ENCODE measurements around the gene CLPTM1L. TPM values are rescaled to one million over a fixed set of nuclear protein-coding genes. Genes with fewer than 3 reads are reported as not detected.

Gene CLPTM1L
- total RNA-seq, 1 donor from 2014 or later, result 34.2 TPM

- H3K4me1 ChIP-seq, result no peaks in the 10 kb centered on the region
- DNase-seq, result peak; percentile 7
- H3K27me3 ChIP-seq (ENCODE audit: low read depth), result no peaks in the 10 kb centered on the region
- intact Hi-C loops (cut with micrococcal nuclease), result no loop called here
- H3K4me3 ChIP-seq, result no peak overlapping the region
- no peak overlapping the region for H3K27ac ChIP-seq (replicated peaks)
- H3K9me3 ChIP-seq (replicated peaks), result peaks cover 8% of the 10 kb centered on the region
- no peak for TF ChIP-seq CTCF (IDR thresholded peaks at IDR 0.05; ENCODE audit: borderline replicate concordance)
- H3K36me3 ChIP-seq, result no peaks in the 10 kb centered on the region
Measured at GRCh38 chr5:1280177-1281037, 64.5 kb downstream of the CLPTM1L start.

GRCh38 chr5:1279443-1280151, 65.3 kb downstream of the CLPTM1L start:
- intact Hi-C loops (cut with micrococcal nuclease), result no loop called here
- H3K27me3 ChIP-seq (ENCODE audit: low read depth), result no peaks in the 10 kb centered on the region
- peak; percentile 9 for DNase-seq
- H3K27ac ChIP-seq (replicated peaks), result no peak overlapping the region
- peaks cover 8% of the 10 kb centered on the region for H3K9me3 ChIP-seq (replicated peaks)
- H3K4me1 ChIP-seq, result no peaks in the 10 kb centered on the region
- H3K36me3 ChIP-seq, result no peaks in the 10 kb centered on the region
- H3K4me3 ChIP-seq, result no peak overlapping the region
- no peak for TF ChIP-seq CTCF (IDR thresholded peaks at IDR 0.05; ENCODE audit: borderline replicate concordance)

- TF ChIP-seq CTCF (IDR thresholded peaks at IDR 0.05; ENCODE audit: borderline replicate concordance), result no peak
- no peaks in the 10 kb centered on the region for H3K36me3 ChIP-seq
- peak; percentile 8 for DNase-seq
Measured at GRCh38 chr5:1278656-1279442, 66.0 kb downstream of the CLPTM1L start.

GRCh38 chr5:1278216-1278615, 66.7 kb downstream of the CLPTM1L start:
- H3K27me3 ChIP-seq (ENCODE audit: low read depth), result no peaks in the 10 kb centered on the region
- no peak overlapping the region for H3K4me3 ChIP-seq
- H3K9me3 ChIP-seq (replicated peaks), result peaks cover 8% of the 10 kb centered on the region
- H3K36me3 ChIP-seq, result no peaks in the 10 kb centered on the region
- intact Hi-C loops (cut with micrococcal nuclease), result no loop called here
- no peak for DNase-seq
- H3K4me1 ChIP-seq, result no peaks in the 10 kb centered on the region
- no peak for TF ChIP-seq CTCF (IDR thresholded peaks at IDR 0.05; ENCODE audit: borderline replicate concordance)
- no peak overlapping the region for H3K27ac ChIP-seq (replicated peaks)

More at GRCh38 chr5:1278656-1279442, 66.0 kb downstream of the CLPTM1L start:
- H3K27me3 ChIP-seq (ENCODE audit: low read depth), result no peaks in the 10 kb centered on the region
- no peaks in the 10 kb centered on the region for H3K4me1 ChIP-seq
- H3K9me3 ChIP-seq (replicated peaks), result peaks cover 8% of the 10 kb centered on the region
- intact Hi-C loops (cut with micrococcal nuclease), result no loop called here
- H3K4me3 ChIP-seq, result no peak overlapping the region
- H3K27ac ChIP-seq (replicated peaks), result no peak overlapping the region

GRCh38 chr5:1277781-1278180, 67.1 kb downstream of the CLPTM1L start:
- Histone ChIP-seq H3K9me3 (replicated peaks) (peaks cover 8% of the 10 kb centered on the region), H3K27ac (replicated peaks) (no peak overlapping the region), H3K27me3 (ENCODE audit: low read depth) (no peaks in the 10 kb centered on the region), H3K4me3 (no peak overlapping the region), H3K4me1 (no peaks in the 10 kb centered on the region), H3K36me3 (no peaks in the 10 kb centered on the region)
- intact Hi-C loops (cut with micrococcal nuclease), result no loop called here
- no peak for DNase-seq
- no peak for TF ChIP-seq CTCF (IDR thresholded peaks at IDR 0.05; ENCODE audit: borderline replicate concordance)

All from left ventricle myocardium inferior (tissue), 1 donor.